Choroid plexus epithelial cell (primary cell): ENCODE results near the gene MVP.
"Not testable (repeated sequence)": the region's sequence is repeated elsewhere in the genome, so short reads cannot be mapped to it uniquely, and the experiment has no call there.

ENCODE experiments used
- DNase-seq: peaks from one replicate; pipeline ENCODE4 v3.0.0-alpha.2; 2010; ENCODE audit warnings: low read depth
- H3K4me3 ChIP-seq: 2 replicates; pipeline ENCODE4 v1.5.1; 2011; ENCODE audit warnings: low read depth, mild to moderate bottlenecking, control low read depth, low read length, moderate library complexity
- CTCF ChIP-seq: conservative IDR thresholded peaks from 2 replicates; pipeline ENCODE4 v1.5.1; 2011; ENCODE audit warnings: low read depth, mild to moderate bottlenecking, control low read depth, inconsistent platforms, low read length, moderate library complexity

MVP gene

GRCh38 chr16:29820271-29820701 lies at the start of gene MVP:
Gene MVP, plus strand, starts transcription at chr16:29820462. Its CDS starts 10,088 bp downstream, at chr16:29830550.
- TF ChIP-seq CTCF, result no peak
- peak; percentile 74 for DNase-seq
- peak within 1 kb of the TSS; percentile 72 for H3K4me3 ChIP-seq

- not testable (repeated sequence) for DNase-seq, H3K4me3 ChIP-seq
Observed at GRCh38 chr16:29772330-29772729, 47.9 kb upstream of the MVP start.

GRCh38 chr16:29774730-29775129 lies 45.5 kb upstream of the MVP start:
- TF ChIP-seq CTCF, result no peak
- H3K4me3 ChIP-seq, result no peak overlapping the region
- no peak for DNase-seq

GRCh38 chr16:29775742-29776408 lies 44.4 kb upstream of the MVP start:
- TF ChIP-seq CTCF, result no peak
- no peak overlapping the region for H3K4me3 ChIP-seq

GRCh38 chr16:29777576-29778350 lies 42.5 kb upstream of the MVP start, which contains the start of gene ZG16:
Gene ZG16, plus strand, starts transcription at chr16:29778256. Its CDS starts 1,011 bp downstream, at chr16:29779267.
- DNase-seq, result no peak
- no peak for TF ChIP-seq CTCF
- H3K4me3 ChIP-seq, result no peak within 1 kb of the TSS

More at GRCh38 chr16:29775742-29776408, 44.4 kb upstream of the MVP start:
- peak; percentile 20 for DNase-seq

GRCh38 chr16:29779474-29779873 lies 40.8 kb upstream of the MVP start:
- no peak for DNase-seq
- no peak overlapping the region for H3K4me3 ChIP-seq
- no peak for TF ChIP-seq CTCF

- not testable (repeated sequence) for DNase-seq, H3K4me3 ChIP-seq
Observed at GRCh38 chr16:29783094-29783953, 36.9 kb upstream of the MVP start.
